Measurements from ENCODE around the gene DLGAP4.

DLGAP4 gene

GRCh38 chr20:36310215-36310981, 4.3 kb downstream of the DLGAP4 start:
- DNase-seq: no peak

DNA sequence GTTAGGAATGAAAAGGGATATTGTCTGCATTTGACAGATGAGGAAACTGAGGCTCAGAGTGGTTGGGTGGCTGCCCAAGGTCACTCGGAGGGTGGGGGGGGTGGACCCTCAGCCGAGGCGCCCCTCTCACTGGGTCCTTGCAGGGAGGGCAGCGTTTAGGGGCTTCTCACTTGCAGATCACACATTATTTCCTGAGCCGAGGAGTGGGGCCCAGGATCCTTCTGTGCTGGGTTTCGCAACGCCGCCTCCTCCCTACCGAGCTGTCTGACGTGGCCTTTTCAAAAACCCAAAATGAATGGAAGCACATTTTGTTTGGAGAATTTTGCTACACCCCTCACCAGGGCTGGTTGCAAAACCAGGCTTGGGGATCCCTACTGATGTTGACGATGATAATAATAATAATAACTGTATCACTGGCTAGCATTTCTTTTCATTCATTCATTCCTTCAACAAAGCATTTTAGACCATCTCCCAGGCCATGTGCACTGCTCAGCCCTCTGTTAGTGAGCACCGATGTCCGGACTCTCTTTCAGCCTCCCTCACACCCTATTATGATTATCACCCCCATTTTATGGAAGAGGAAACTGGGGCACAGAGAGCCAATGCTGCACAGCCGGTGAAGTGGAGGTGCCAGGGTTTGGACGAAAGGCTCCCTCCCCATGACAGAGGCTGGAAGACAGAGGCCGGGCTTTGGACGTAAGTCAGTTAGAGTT, 5.2 kb downstream of the DLGAP4 start:
- no peak for DNase-seq

GRCh38 chr20:36311854-36312723, 6.0 kb downstream of the DLGAP4 start:
- DNase-seq: no peak

- no peak for DNase-seq
These were observed 6.7 kb downstream of the DLGAP4 start for GRCh38 chr20:36312724-36313441.

- DNase-seq: no peak
These were observed 7.3 kb downstream of the DLGAP4 start for GRCh38 chr20:36313476-36313875.

GRCh38 chr20:36313926-36314325, 7.8 kb downstream of the DLGAP4 start:
- DNase-seq: no peak

- DNase-seq: no peak
These were observed 8.8 kb downstream of the DLGAP4 start for GRCh38 chr20:36314734-36315544.

DNA sequence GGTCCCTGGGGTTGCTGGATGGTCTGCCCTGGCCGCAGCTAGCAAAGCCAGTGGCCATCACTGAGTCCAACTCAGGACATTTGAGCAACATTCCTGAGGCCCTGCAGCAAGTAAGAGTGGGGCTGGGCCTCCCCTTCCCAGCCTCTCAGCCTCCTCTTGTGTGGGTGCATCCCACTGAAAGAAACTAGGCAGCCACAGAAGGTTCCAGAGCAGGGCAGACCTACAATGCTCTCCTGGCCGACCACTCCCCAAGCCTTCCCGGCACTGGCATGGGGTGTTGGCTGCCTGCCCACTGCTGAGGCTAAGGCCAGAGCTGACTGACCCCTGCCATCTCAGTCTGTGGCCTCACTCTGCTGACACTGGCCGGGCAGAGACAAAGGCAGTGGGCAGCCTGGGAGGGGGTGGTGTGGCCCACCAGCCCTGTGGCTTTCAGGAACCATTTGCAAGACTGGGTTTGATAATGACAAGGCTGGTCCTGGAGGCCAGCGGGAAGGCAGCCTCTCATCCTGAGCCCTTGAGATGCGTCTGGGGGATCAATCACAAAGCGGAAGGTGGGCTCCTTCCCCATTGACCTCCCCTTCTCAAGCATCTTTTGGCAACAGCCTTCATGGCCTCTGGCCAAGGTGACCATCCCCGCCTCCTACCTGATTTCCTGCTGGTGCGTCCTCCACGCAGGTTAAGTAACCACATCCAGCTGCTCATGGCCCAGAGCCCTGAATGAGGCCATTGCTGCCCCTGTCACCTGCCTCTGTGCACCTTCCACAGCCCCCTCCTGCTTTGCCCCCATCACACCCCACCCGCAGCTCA, 9.6 kb downstream of the DLGAP4 start:
- no peak for DNase-seq

DNA sequence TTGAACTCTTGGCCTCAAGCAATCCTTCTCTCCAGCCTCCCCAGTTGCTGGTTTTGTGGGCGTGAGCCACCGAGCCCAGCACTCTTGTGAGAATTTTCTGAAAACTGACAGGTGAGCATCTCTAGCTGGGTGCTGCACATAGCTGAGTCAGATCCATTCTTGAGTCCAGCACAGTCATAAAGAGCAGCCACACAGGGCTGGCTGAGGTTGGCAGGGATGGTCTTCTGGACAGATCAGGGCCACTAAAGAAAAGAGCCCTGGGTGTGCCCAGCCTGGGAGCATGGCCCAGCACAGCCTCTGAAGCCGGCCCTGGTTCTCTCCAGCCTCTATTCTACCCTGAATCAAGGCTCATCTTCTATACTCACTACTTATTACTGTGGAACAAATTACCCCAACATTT, 11.5 kb downstream of the DLGAP4 start:
- DNase-seq: no peak

DNA sequence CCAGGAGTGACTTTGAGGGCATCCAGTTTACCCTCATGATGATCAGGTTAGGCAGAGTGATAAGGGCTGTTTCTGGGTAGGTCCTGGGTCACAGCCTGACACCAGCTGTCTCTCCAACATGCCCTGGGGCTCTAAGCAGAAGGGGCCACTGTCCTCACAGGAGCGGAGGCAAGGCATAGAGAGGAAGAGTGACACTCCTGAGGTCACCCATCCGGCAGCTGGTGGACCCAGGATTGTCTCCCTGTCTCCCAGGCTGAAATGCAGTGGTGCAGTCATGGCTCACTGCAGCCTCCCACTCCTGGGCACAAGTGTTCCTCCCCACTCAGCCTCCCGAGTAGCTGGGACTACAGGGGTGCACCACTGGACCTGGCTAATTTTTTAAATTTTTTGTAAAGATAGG, 12.0 kb downstream of the DLGAP4 start:
- no peak for DNase-seq

DNA sequence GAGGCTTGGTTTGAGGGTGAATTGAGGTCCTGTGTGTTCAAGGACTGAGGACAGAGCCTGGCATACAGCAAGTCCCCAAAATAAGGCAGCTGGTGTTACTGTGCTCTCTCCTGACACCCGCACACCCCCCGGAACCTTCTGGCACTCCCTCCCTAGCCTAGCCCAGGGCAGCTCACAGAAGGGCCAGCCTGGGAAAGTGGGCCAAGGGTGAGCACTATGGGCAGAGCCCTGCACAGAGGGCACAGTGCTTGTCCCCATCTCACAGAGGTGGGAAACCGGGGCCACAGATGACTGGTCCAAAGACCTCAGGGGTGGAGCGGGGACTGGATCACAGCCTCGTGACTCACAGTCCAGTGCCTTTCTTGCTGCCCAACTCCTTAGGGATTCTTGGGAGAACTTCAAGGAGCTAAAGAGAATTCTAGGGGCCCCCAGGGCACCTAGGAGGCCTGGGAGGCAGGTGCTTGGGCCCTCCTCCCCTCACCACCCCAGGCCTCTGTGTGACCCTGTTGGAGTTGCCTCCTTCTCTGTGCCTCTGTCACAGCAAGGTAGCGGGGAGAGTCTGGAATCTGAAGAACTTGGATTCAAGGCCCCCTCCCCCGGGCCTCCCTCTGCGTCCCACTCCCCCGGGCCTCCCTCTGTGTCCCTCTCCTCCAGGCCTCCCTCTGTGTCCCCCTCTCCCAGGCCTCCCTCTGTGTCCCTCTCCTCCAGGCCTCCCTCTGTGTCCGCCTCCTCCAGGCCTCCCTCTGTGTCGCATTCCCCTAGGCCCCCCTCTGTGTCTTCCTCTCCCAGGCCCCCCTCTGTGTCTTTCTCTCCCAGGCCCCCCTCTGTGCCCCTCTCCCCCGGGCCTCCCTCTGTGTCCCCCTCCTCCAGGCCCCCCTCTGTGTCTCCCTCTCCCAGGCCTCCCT, 13.5 kb downstream of the DLGAP4 start:
- no peak for DNase-seq

- DNase-seq: no peak
These were observed 14.2 kb downstream of the DLGAP4 start for GRCh38 chr20:36320261-36320897.

GRCh38 chr20:36320898-36321695, 15.0 kb downstream of the DLGAP4 start:
- DNase-seq: no peak

GRCh38 chr20:36322131-36322530, 16.0 kb downstream of the DLGAP4 start:
- DNase-seq: no peak

DNA sequence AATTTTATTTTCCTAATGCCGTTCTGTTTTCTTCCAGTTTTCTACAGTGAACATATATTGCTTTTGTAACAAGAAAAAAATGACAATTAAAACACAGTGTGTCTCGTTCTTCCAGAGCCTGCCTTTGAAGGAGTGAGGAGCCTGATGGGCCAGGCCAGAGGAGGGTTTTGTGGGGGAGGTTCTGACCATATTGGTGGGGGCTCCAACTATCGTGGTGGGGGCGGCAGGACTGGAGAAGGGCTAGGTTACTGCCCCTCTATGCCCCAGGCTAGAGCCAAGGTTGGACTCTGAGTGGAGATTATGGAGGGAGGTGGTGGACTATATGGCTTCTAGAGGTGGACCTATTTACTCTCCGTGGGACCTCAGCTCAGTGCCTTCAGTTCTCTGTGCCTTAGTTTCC, 24.0 kb downstream of the DLGAP4 start:
- no peak for DNase-seq

DNA sequence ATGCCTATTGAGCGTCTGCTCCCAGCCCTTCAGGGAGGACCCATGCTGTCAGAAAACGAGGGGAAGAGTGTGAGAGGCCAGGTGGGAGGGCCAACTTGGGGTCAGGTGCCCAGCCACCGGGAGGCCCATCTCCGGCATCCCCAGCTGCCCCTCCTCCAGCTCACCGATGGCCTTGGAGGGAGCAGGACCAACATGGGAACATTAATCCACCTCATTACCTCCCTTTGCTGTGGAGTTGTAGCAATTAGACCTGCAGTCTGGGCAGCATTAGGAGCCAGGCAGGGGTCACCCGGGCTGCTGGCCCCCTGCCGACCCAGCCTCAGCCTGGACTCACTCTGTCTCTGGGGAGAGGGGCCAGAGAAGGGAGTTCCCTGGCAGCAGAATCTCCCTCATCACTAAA, 25.1 kb downstream of the DLGAP4 start:
- DNase-seq: no peak

DNA sequence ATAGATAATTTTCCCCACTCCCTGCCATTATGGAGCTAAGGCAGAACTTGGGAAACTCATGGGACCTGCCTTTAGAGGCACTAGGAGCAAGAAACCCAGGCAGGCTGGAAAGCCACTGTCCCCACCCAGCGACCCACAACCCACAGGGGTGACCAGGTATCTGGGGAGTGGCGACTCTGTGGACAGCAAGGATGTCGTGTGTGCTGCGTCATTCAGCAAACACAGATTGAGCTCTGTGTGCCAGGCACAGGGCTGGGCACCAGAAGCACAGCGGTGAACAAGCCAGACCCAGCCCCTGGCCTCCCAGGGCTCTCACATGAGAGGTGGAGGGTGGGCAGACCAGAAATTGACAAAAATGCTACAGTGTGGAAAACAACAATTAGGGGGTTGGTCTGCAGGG, 27.7 kb downstream of the DLGAP4 start:
- DNase-seq: no peak
